ENCODE results near the gene FITM1. TPM values are rescaled to one million over a fixed set of nuclear protein-coding genes. Genes with fewer than 3 reads are reported as not detected.
A peak's percentile ranks its signal among the peaks of the same experiment; 100 is the strongest.

Gene FITM1
- polyA plus RNA-seq, 1 donor from 2014 or later = 0.88 TPM

GRCh38 chr14:24167469-24168114 is 37.1 kb downstream of the FITM1 start:
- H3K4me2 ChIP-seq (ENCODE audit: low read length) = no peak overlapping the region
- H2AFZ ChIP-seq (ENCODE audit: low read depth, low read length) = no peak overlapping the region
- TF ChIP-seq CTCF (IDR thresholded peaks at IDR 0.05; ENCODE audit: poor library complexity, severe bottlenecking) (no peak), TAF1 (IDR thresholded peaks at IDR 0.05; ENCODE audit: low read depth) (no peak), MXI1 (conservative IDR thresholded peaks at IDR 0.05; ENCODE audit: poor library complexity, severe bottlenecking) (no peak), SMC3 (conservative IDR thresholded peaks at IDR 0.05; ENCODE audit: poor library complexity) (no peak), EZH2 (IDR thresholded peaks at IDR 0.05; ENCODE audit: borderline replicate concordance, insufficient read depth, low read length, poor library complexity, severe bottlenecking) (no peak), REST (IDR thresholded peaks at IDR 0.05; ENCODE audit: borderline replicate concordance) (no peak), RAD21 (conservative IDR thresholded peaks at IDR 0.05) (no peak), EP300 (conservative IDR thresholded peaks at IDR 0.05; ENCODE audit: poor library complexity, severe bottlenecking) (no peak)
- H3F3A ChIP-seq (ENCODE audit: insufficient read depth, low read length, poor library complexity, severe bottlenecking) = no peaks in the 10 kb centered on the region
- H3K9me3 ChIP-seq (ENCODE audit: low read length) = no peaks in the 10 kb centered on the region
- no peak overlapping the region for H3K27ac ChIP-seq (ENCODE audit: low read length)
- H3K4me3 ChIP-seq (ENCODE audit: low read length) = no peak overlapping the region
- H3K36me3 ChIP-seq (ENCODE audit: insufficient read depth, low read length) = no peaks in the 10 kb centered on the region
- H3K79me2 ChIP-seq (replicated peaks; ENCODE audit: insufficient read depth, low read length) = no peaks in the 10 kb centered on the region
- no peaks in the 10 kb centered on the region for H4K20me1 ChIP-seq (ENCODE audit: insufficient read depth)
- H3K9me2 ChIP-seq (ENCODE audit: insufficient read depth, low read length) = no peaks in the 10 kb centered on the region
- H3K9ac ChIP-seq (ENCODE audit: low read length) = no peak overlapping the region
- no peaks in the 10 kb centered on the region for H3K27me3 ChIP-seq (ENCODE audit: insufficient read depth, low read depth, low read length)

GRCh38 chr14:24171422-24172260 is 41.2 kb downstream of the FITM1 start, which contains the start of gene REC8:
TSS of gene REC8 (plus strand) at chr14:24172080. CDS start at chr14:24172553, 473 bp downstream.
- Histone ChIP-seq H3K79me2 (replicated peaks; ENCODE audit: insufficient read depth, low read length) (no peaks in the 10 kb centered on the region), H3K27me3 (ENCODE audit: insufficient read depth, low read depth, low read length) (no peaks in the 10 kb centered on the region), H3K4me3 (ENCODE audit: low read length) (peak within 1 kb of the TSS; percentile 66), H3K9ac (ENCODE audit: low read length) (peak within 1 kb of the TSS; percentile 36), H3K36me3 (ENCODE audit: insufficient read depth, low read length) (no peaks in the 10 kb centered on the region), H3K9me2 (ENCODE audit: insufficient read depth, low read length) (no peaks in the 10 kb centered on the region), H3F3A (ENCODE audit: insufficient read depth, low read length, poor library complexity, severe bottlenecking) (no peaks in the 10 kb centered on the region), H4K20me1 (ENCODE audit: insufficient read depth) (no peaks in the 10 kb centered on the region), H3K4me2 (ENCODE audit: low read length) (no peak within 1 kb of the TSS), H2AFZ (ENCODE audit: low read depth, low read length) (no peak within 1 kb of the TSS), H3K9me3 (ENCODE audit: low read length) (no peaks in the 10 kb centered on the region), H3K27ac (ENCODE audit: low read length) (peak within 1 kb of the TSS; percentile 9)
- TF ChIP-seq CTCF (IDR thresholded peaks at IDR 0.05; ENCODE audit: poor library complexity, severe bottlenecking) = no peak
- no peak for TF ChIP-seq EP300 (conservative IDR thresholded peaks at IDR 0.05; ENCODE audit: poor library complexity, severe bottlenecking)
- TF ChIP-seq EZH2 (IDR thresholded peaks at IDR 0.05; ENCODE audit: borderline replicate concordance, insufficient read depth, low read length, poor library complexity, severe bottlenecking) = no peak
- no peak for TF ChIP-seq TAF1 (IDR thresholded peaks at IDR 0.05; ENCODE audit: low read depth)
- TF ChIP-seq RAD21 (conservative IDR thresholded peaks at IDR 0.05) = no peak
- TF ChIP-seq POLR2AphosphoS5 (IDR thresholded peaks at IDR 0.05) = peak; percentile 29
- TF ChIP-seq SMC3 (conservative IDR thresholded peaks at IDR 0.05; ENCODE audit: poor library complexity) = no peak
- peak; percentile 12 for TF ChIP-seq REST (IDR thresholded peaks at IDR 0.05; ENCODE audit: borderline replicate concordance)

Measured in neural cell (in vitro differentiated cells).